Cardiac muscle cell (in vitro differentiated cells and primary cell): ENCODE measurements around the gene PACSIN2. TPM values are rescaled to one million over a fixed set of nuclear protein-coding genes. Genes with fewer than 3 reads are reported as not detected.
A peak's percentile ranks its signal among the peaks of the same experiment; 100 is the strongest.

Experiments used
- DNase-seq, 2 donors: peaks; one replicate each; pipeline versions ENCODE4 v3.0.0 to v3.0.0-alpha.2; 2010 to 2017; ENCODE audit warnings: low read depth in 1 of 2, low spot score in 1 of 2
- H3K27ac ChIP-seq: fragments of 200-600 bp; sonication (generic); 2 replicates; pipeline ENCODE4 v1.5.1; 2016
- H3K27me3 ChIP-seq: fragments of 200-600 bp; sonication (generic); 2 replicates; pipeline ENCODE4 v1.6.0; 2016; ENCODE audit warnings: control low read depth
- H3K36me3 ChIP-seq: fragments of 200-600 bp; sonication (generic); 2 replicates; pipeline ENCODE4 v1.5.1; 2016; ENCODE audit warnings: control low read depth
- H3K4me1 ChIP-seq: fragments of 200-600 bp; sonication (generic); 2 replicates; pipeline ENCODE4 v1.8.1; 2017; ENCODE audit warnings: low read depth, mild to moderate bottlenecking, mixed run types
- H3K4me3 ChIP-seq: fragments of 200-600 bp; sonication (generic); 2 replicates; pipeline ENCODE4 v1.5.1; 2016; ENCODE audit warnings: mild to moderate bottlenecking
- H3K9me3 ChIP-seq: fragments of 200-600 bp; sonication (generic); 2 replicates; pipeline ENCODE4 v1.5.1; 2017; ENCODE audit warnings: low read depth, mild to moderate bottlenecking, control low read depth
- CTCF ChIP-seq: IDR thresholded peaks from 2 replicates; pipeline ENCODE4 v1.5.1; 2012; ENCODE audit warnings: low read depth, mild to moderate bottlenecking, low read length
- polyA plus RNA-seq: library from polyadenylated mRNA; unstranded; fragments of >200 nt; fragmentation: Nextera tagmentation; extraction: Ambion mirVana; gene quantifications from 2 replicates; pipeline ENCODE4 v1.2.1, GENCODE V29; 2016
- total RNA-seq: library from RNA; depleted of rRNA; stranded (reverse); fragments of >200 nt; gene quantifications from 2 replicates; pipeline ENCODE4 v1.2.3, GENCODE V29; 2016

PACSIN2 gene
- total and polyA plus RNA-seq, 2 experiments from 2014 or later: 67.7 to 70.5 TPM

DNA sequence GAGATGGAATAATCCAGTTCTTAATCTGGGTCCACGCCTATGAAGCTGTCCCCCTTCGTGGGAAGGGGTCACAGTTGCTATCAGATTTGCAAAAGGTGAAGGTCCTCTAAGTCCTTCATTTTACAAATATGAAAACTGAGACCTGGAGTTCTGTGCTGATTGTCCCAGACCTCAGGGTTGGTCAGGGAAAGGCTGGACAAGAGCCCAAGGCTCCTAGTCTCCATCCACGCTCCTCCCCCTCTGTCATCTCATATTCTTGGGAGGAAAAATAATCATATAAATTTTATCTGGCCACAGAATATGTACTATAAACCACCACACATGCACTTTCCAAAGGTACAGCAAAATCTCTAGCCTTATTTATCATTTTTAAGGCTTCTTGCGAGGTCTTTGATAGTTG, 5.5 kb downstream of the PACSIN2 start:
- Histone ChIP-seq H3K36me3 (no peaks in the 10 kb centered on the region), H3K4me3 (no peak overlapping the region), H3K27ac (no peak overlapping the region), H3K4me1 (peaks cover 16% of the 10 kb centered on the region), H3K9me3 (no peaks in the 10 kb centered on the region), H3K27me3 (no peaks in the 10 kb centered on the region)
- TF ChIP-seq CTCF: no peak
- no peak for DNase-seq

- Histone ChIP-seq H3K4me3 (no peak overlapping the region), H3K4me1 (peaks cover 19% of the 10 kb centered on the region), H3K9me3 (no peaks in the 10 kb centered on the region), H3K36me3 (no peaks in the 10 kb centered on the region), H3K27ac (no peak overlapping the region), H3K27me3 (no peaks in the 10 kb centered on the region)
- TF ChIP-seq CTCF: no peak
- DNase-seq: no peak
Measured at GRCh38 chr22:43008921-43009320, 6.0 kb downstream of the PACSIN2 start.

GRCh38 chr22:43008509-43008908, 6.4 kb downstream of the PACSIN2 start:
- no peaks in the 10 kb centered on the region for H3K27me3 ChIP-seq
- no peak overlapping the region for H3K4me3 ChIP-seq
- no peak for DNase-seq
- H3K27ac ChIP-seq: no peak overlapping the region
- TF ChIP-seq CTCF: no peak
- H3K36me3 ChIP-seq: no peaks in the 10 kb centered on the region
- H3K9me3 ChIP-seq: no peaks in the 10 kb centered on the region
- H3K4me1 ChIP-seq: peaks cover 16% of the 10 kb centered on the region

- TF ChIP-seq CTCF: no peak
- Histone ChIP-seq H3K27me3 (no peaks in the 10 kb centered on the region), H3K36me3 (no peaks in the 10 kb centered on the region), H3K9me3 (no peaks in the 10 kb centered on the region), H3K4me1 (peaks cover 15% of the 10 kb centered on the region), H3K27ac (peak overlapping the region; percentile 60), H3K4me3 (no peak overlapping the region)
- peak; percentile 55 to 68 for DNase-seq
Measured at GRCh38 chr22:43007519-43008102, 7.3 kb downstream of the PACSIN2 start.

DNA sequence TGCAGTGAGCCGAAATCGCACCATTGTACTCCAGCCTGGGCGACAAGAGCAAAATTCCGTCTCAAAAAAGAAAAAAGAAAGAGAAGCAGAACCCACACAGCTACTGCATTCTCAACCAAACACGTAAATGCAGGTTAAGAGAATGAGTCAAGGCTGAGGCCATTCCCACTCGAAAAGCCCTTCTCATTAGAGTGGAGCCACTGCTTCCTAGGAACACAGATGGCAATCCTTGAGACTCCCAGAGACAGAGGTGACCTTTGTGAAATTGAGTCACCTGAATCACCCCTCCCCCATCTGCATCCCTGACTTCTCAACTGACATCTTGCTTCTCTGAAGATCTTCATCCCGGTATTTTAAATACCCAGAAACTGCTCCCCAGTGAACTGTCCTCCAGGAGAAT, 8.2 kb downstream of the PACSIN2 start:
- DNase-seq: no peak
- Histone ChIP-seq H3K27me3 (no peaks in the 10 kb centered on the region), H3K36me3 (no peaks in the 10 kb centered on the region), H3K9me3 (no peaks in the 10 kb centered on the region), H3K4me1 (peaks cover 24% of the 10 kb centered on the region), H3K27ac (no peak overlapping the region), H3K4me3 (no peak overlapping the region)
- TF ChIP-seq CTCF: no peak
